HepG2 (cell line): Measurements from ENCODE around the gene PTGR2. TPM values are rescaled to one million over a fixed set of nuclear protein-coding genes. Genes with fewer than 3 reads are reported as not detected.

Experiments used
- AHR ChIP-seq: IDR thresholded peaks from 2 replicates; pipeline ENCODE4 v1.6.1; 2018; ENCODE audit warnings: missing genetic modification reagents, missing compliant biosample characterization
- CCDC6 ChIP-seq: sonication (generic); formaldehyde crosslinking; IDR thresholded peaks from 2 replicates; pipeline ENCODE4 v1.8.1; 2022; ENCODE audit warnings: mild to moderate bottlenecking, missing genetic modification reagents, moderate library complexity
- CREM ChIP-seq, 2 experiments: sonication (generic) in 1 of 2; formaldehyde crosslinking in 1 of 2; IDR thresholded peaks; 2 replicates each; pipeline versions ENCODE4 v1.4.0 to v1.6.1; 2016 to 2020; ENCODE audit warnings: antibody characterized with exemption in 1 of 2, mild to moderate bottlenecking in 1 of 2, missing genetic modification reagents in 1 of 2
- HIVEP1 ChIP-seq: sonication (generic); formaldehyde crosslinking; IDR thresholded peaks from 2 replicates; pipeline ENCODE4 v1.4.0; 2020; ENCODE audit warnings: mild to moderate bottlenecking, missing genetic modification reagents
- ISX ChIP-seq: sonication (generic); formaldehyde crosslinking; conservative IDR thresholded peaks from 2 replicates; pipeline ENCODE4 v1.5.0; 2020; ENCODE audit warnings: missing genetic modification reagents
- MBD4 ChIP-seq: IDR thresholded peaks from 2 replicates; pipeline ENCODE4 v1.6.1; 2012; ENCODE audit warnings: low read length, inconsistent platforms, borderline replicate concordance
- NFKB2 ChIP-seq: sonication (generic); formaldehyde crosslinking; IDR thresholded peaks from 2 replicates; pipeline ENCODE4 v1.4.0; 2020; ENCODE audit warnings: missing genetic modification reagents, borderline replicate concordance
- REXO4 ChIP-seq: sonication (generic); formaldehyde crosslinking; IDR thresholded peaks from 2 replicates; pipeline ENCODE4 v1.8.0; 2022; ENCODE audit warnings: missing genetic modification reagents, mild to moderate bottlenecking, borderline replicate concordance
- SALL1 ChIP-seq: sonication (generic); formaldehyde crosslinking; IDR thresholded peaks from 2 replicates; pipeline ENCODE4 v1.8.0; 2022; ENCODE audit warnings: mild to moderate bottlenecking, missing genetic modification reagents
- SP5 ChIP-seq: IDR thresholded peaks from 2 replicates; pipeline ENCODE4 v1.6.1; 2016; ENCODE audit warnings: low read depth, borderline replicate concordance
- ZMYM3 ChIP-seq: sonication (generic); formaldehyde crosslinking; IDR thresholded peaks from 2 replicates; pipeline ENCODE4 v1.5.1; 2020; ENCODE audit warnings: mild to moderate bottlenecking, missing genetic modification reagents
- ZNF329 ChIP-seq: sonication (generic); formaldehyde crosslinking; IDR thresholded peaks from 2 replicates; pipeline ENCODE4 v1.9.0; 2021; ENCODE audit warnings: low read depth, mild to moderate bottlenecking, missing genetic modification reagents
- ZNF337 ChIP-seq: sonication (generic); formaldehyde crosslinking; IDR thresholded peaks from 2 replicates; pipeline ENCODE4 v1.5.1; 2020; ENCODE audit warnings: missing genetic modification reagents, low read depth, mild to moderate bottlenecking, borderline replicate concordance
- ZNF33A ChIP-seq: sonication (generic); formaldehyde crosslinking; IDR thresholded peaks from 2 replicates; pipeline ENCODE4 v1.5.1; 2020; ENCODE audit warnings: missing genetic modification reagents, mild to moderate bottlenecking, moderate library complexity, borderline replicate concordance
- ZNF383 ChIP-seq: sonication (generic); formaldehyde crosslinking; IDR thresholded peaks from 2 replicates; pipeline ENCODE4 v1.4.0; 2020; ENCODE audit warnings: missing genetic modification reagents, mild to moderate bottlenecking, borderline replicate concordance
- ZNF597 ChIP-seq: sonication (generic); formaldehyde crosslinking; IDR thresholded peaks from 2 replicates; pipeline ENCODE4 v1.5.0; 2020; ENCODE audit warnings: missing genetic modification reagents
- ZNF780A ChIP-seq: sonication (generic); formaldehyde crosslinking; IDR thresholded peaks from 2 replicates; pipeline ENCODE4 v1.8.0; 2022; ENCODE audit warnings: mild to moderate bottlenecking, missing genetic modification reagents, moderate library complexity
- ZSCAN20 ChIP-seq: sonication (generic); formaldehyde crosslinking; IDR thresholded peaks from 2 replicates; pipeline ENCODE4 v1.4.0; 2020; ENCODE audit warnings: missing genetic modification reagents, mild to moderate bottlenecking, borderline replicate concordance
- polyA plus RNA-seq, 8 experiments: library from polyadenylated mRNA; depleted of rRNA in 3 of 8; stranded (reverse) in 7 of 8; unstranded in 1 of 8; fragments of >200 nt; fragmentation: Illumina TruSeq in 4 of 8; extraction: Trizol in 4 of 8; gene quantifications; 2 replicates each; pipeline versions ENCODE4 v1.2.1 to v1.2.3, GENCODE V29; 2011 to 2016; ENCODE audit warnings: low read depth in 4 of 8, missing spikeins in 1 of 8, mixed read lengths in 1 of 8; ENCODE audit not compliant: insufficient read depth in 1 of 8
- total RNA-seq, 5 experiments: library from RNA; depleted of rRNA; stranded (reverse); fragments of >200 nt; fragmentation: Illumina TruSeq; extraction: Trizol; gene quantifications; 2 replicates each; pipeline ENCODE4 v1.2.3, GENCODE V29; 2016; ENCODE audit warnings: low read depth in 1 of 5
- TF ChIP-seq, protein P1 (sequence below): sonication (generic); formaldehyde crosslinking; IDR thresholded peaks from 2 replicates; pipeline ENCODE4 v1.9.0; 2021; ENCODE audit warnings: mild to moderate bottlenecking, missing genetic modification reagents
- TF ChIP-seq, protein P2 (sequence below): sonication (generic); formaldehyde crosslinking; IDR thresholded peaks from 2 replicates; pipeline ENCODE4 v1.8.0; 2023; ENCODE audit warnings: mild to moderate bottlenecking, missing genetic modification reagents

PTGR2 gene
- total and polyA plus RNA-seq, 2 of the 13 experiments (the other 11 are each of a cell fraction or from before 2014, with no cell fraction given) = 3.0 to 4.3 TPM

GRCh38 chr14:73886449-73887317 lies 35.1 kb downstream of the PTGR2 start, which contains the start of gene ZNF410 (continued):
- TF ChIP-seq SALL1 (peak; percentile 93), MBD4 (no peak), ZMYM3 (CRISPR knock-in tag) (no peak), CREM (IDR thresholded peaks at IDR 0.05) (peak; percentile 77), CREM (CRISPR knock-in tag; IDR thresholded peaks at IDR 0.05) (peak; percentile 25; the same call in 1 of the 2 replicates), ZNF337 (0 out of 2 replicates have a peak, but pooled peaks have one; percentile 66), ZNF33A (CRISPR knock-in tag) (no peak), ZNF383 (CRISPR knock-in tag) (no peak), AHR (0 out of 2 replicates have a peak, but pooled peaks have one; percentile 42), ZNF597 (CRISPR knock-in tag) (no peak), NFKB2 (CRISPR knock-in tag) (peak; percentile 85; the same call in 1 of the 2 replicates), SP5 (CRISPR knock-in tag) (peak; percentile 46; the same call in 1 of the 2 replicates), ISX (CRISPR knock-in tag) (0 out of 2 replicates have a peak, but pooled peaks have one; percentile 59), ZNF780A (no peak), ZSCAN20 (CRISPR knock-in tag) (0 out of 2 replicates have a peak, but pooled peaks have one; percentile 16), ZNF329 (CRISPR knock-in tag) (peak; percentile 82; the same call in 1 of the 2 replicates), REXO4 (CRISPR knock-in tag) (no peak), CCDC6 (CRISPR knock-in tag) (peak; percentile 87; the same call in 1 of the 2 replicates), HIVEP1 (peak; percentile 85)
- TF ChIP-seq, protein P1, sequence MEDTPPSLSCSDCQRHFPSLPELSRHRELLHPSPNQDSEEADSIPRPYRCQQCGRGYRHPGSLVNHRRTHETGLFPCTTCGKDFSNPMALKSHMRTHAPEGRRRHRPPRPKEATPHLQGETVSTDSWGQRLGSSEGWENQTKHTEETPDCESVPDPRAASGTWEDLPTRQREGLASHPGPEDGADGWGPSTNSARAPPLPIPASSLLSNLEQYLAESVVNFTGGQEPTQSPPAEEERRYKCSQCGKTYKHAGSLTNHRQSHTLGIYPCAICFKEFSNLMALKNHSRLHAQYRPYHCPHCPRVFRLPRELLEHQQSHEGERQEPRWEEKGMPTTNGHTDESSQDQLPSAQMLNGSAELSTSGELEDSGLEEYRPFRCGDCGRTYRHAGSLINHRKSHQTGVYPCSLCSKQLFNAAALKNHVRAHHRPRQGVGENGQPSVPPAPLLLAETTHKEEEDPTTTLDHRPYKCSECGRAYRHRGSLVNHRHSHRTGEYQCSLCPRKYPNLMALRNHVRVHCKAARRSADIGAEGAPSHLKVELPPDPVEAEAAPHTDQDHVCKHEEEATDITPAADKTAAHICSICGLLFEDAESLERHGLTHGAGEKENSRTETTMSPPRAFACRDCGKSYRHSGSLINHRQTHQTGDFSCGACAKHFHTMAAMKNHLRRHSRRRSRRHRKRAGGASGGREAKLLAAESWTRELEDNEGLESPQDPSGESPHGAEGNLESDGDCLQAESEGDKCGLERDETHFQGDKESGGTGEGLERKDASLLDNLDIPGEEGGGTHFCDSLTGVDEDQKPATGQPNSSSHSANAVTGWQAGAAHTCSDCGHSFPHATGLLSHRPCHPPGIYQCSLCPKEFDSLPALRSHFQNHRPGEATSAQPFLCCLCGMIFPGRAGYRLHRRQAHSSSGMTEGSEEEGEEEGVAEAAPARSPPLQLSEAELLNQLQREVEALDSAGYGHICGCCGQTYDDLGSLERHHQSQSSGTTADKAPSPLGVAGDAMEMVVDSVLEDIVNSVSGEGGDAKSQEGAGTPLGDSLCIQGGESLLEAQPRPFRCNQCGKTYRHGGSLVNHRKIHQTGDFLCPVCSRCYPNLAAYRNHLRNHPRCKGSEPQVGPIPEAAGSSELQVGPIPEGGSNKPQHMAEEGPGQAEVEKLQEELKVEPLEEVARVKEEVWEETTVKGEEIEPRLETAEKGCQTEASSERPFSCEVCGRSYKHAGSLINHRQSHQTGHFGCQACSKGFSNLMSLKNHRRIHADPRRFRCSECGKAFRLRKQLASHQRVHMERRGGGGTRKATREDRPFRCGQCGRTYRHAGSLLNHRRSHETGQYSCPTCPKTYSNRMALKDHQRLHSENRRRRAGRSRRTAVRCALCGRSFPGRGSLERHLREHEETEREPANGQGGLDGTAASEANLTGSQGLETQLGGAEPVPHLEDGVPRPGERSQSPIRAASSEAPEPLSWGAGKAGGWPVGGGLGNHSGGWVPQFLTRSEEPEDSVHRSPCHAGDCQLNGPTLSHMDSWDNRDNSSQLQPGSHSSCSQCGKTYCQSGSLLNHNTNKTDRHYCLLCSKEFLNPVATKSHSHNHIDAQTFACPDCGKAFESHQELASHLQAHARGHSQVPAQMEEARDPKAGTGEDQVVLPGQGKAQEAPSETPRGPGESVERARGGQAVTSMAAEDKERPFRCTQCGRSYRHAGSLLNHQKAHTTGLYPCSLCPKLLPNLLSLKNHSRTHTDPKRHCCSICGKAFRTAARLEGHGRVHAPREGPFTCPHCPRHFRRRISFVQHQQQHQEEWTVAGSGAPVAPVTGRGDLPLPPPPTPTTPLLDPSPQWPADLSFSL (CRISPR knock-in tag) = no peak
- TF ChIP-seq, protein P2, sequence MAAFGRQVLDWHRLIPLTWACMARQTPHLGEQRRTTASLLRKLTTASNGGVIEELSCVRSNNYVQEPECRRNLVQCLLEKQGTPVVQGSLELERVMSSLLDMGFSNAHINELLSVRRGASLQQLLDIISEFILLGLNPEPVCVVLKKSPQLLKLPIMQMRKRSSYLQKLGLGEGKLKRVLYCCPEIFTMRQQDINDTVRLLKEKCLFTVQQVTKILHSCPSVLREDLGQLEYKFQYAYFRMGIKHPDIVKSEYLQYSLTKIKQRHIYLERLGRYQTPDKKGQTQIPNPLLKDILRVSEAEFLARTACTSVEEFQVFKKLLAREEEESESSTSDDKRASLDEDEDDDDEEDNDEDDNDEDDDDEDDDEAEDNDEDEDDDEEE (CRISPR knock-in tag) = no peak
